HepG2 (cell line): Measurements from ENCODE around the gene C1QBP. TPM values are rescaled to one million over a fixed set of nuclear protein-coding genes. Genes with fewer than 3 reads are reported as not detected.

Source experiments
- ATAC-seq: fragments of 200-7000 bp; cut with Tn5 transposase; 3 replicates; pipeline ENCODE4 v1.9.1; 2020; ENCODE audit warnings: mild to moderate bottlenecking, moderate library complexity
- BruUV-seq: library from RNA; stranded (reverse); fragments of 400-500 nt; replicated peaks from 2 replicates; lab custom pipeline; 2021; lab: Mats Ljungman, UMichigan
- CTCF ChIA-PET: fragments of 300-600 bp; formaldehyde crosslinking; extraction: SDS; loops from one replicate; lab custom pipeline; 2021; ENCODE audit warnings: low total read pairs, inconsistent platforms, low intra/inter-chr PET ratio; lab: Yijun Ruan, JAX
- POLR2A ChIA-PET: fragments of 350-600 bp; sonication (Branson Sonifier 250); formaldehyde crosslinking; loops from one replicate; lab custom pipeline; 2020; ENCODE audit warnings: antibody characterized with exemption, inconsistent platforms; lab: Yijun Ruan, JAX
- DNase-seq: peaks from one replicate; pipeline ENCODE4 v3.0.0-alpha.2; 2015; ENCODE audit warnings: low spot score
- FAIRE-seq: peaks from 3 replicates; lab custom pipeline; 2011; peaks lifted over from hg19 to GRCh38; lab: Jason Lieb, UNC
- H2AFZ ChIP-seq: one replicate; pipeline ENCODE4 v1.6.1; 2011; ENCODE audit warnings: low read length, inconsistent platforms
- H3K27ac ChIP-seq: fragments of 300-600 bp; 3 replicates; pipeline ENCODE4 v1.8.0; 2011; ENCODE audit warnings: mixed run types, mild to moderate bottlenecking, mixed read lengths, low read length, inconsistent platforms; ENCODE audit not compliant: insufficient read depth; ENCODE audit errors: extremely low read length
- H3K27me3 ChIP-seq, 2 experiments: fragments of 200-600 bp in 1 of 2; 2 replicates in 1 of 2; 3 replicates in 1 of 2; pipeline versions ENCODE4 v1.6.0 to v1.8.0; 2011; ENCODE audit warnings: low read length in 2 of 2, mild to moderate bottlenecking in 2 of 2, moderate library complexity in 2 of 2, inconsistent platforms in 1 of 2; ENCODE audit not compliant: insufficient read depth in 2 of 2, control insufficient read depth in 1 of 2
- H3K36me3 ChIP-seq, 2 experiments: fragments of 200-600 bp in 1 of 2; replicated peaks in 1 of 2; 2 replicates in 1 of 2; 3 replicates in 1 of 2; pipeline versions ENCODE4 v1.5.1 to v1.8.0; 2011; ENCODE audit warnings: low read length in 2 of 2, inconsistent platforms in 1 of 2; ENCODE audit not compliant: insufficient read depth in 2 of 2, control insufficient read depth in 1 of 2
- H3K4me1 ChIP-seq: 2 replicates; pipeline ENCODE4 v1.5.1; 2012; ENCODE audit warnings: low read length, inconsistent platforms; ENCODE audit not compliant: insufficient read depth
- H3K4me2 ChIP-seq: 2 replicates; pipeline ENCODE4 v1.6.0; 2011; ENCODE audit warnings: low read depth, low read length, inconsistent platforms
- H3K4me3 ChIP-seq, 3 experiments: fragments of 200-600 bp in 1 of 3; sonication (generic), shearing (Covaris generic) in 1 of 3; replicated peaks in 1 of 3; 2 replicates each; pipeline ENCODE4 v1.5.1; 2011 to 2016; ENCODE audit warnings: low read length in 3 of 3, inconsistent platforms in 2 of 3, low read depth in 2 of 3, mild to moderate bottlenecking in 2 of 3, control low read depth in 1 of 3, mixed read lengths in 1 of 3; ENCODE audit not compliant: insufficient read depth in 1 of 3
- H3K79me2 ChIP-seq: one replicate; pipeline ENCODE4 v1.6.1; 2011; ENCODE audit warnings: low read length, inconsistent platforms; ENCODE audit not compliant: insufficient read depth
- H3K9ac ChIP-seq: 2 replicates; pipeline ENCODE4 v1.6.0; 2011; ENCODE audit warnings: mild to moderate bottlenecking, low read depth, low read length, inconsistent platforms; ENCODE audit not compliant: insufficient read depth
- H3K9me3 ChIP-seq: 2 replicates; pipeline ENCODE4 v1.5.1; 2012; ENCODE audit warnings: mild to moderate bottlenecking, low read length
- H4K20me1 ChIP-seq: 2 replicates; pipeline ENCODE4 v1.6.0; 2011; ENCODE audit warnings: inconsistent platforms, mild to moderate bottlenecking, low read length, moderate library complexity; ENCODE audit not compliant: insufficient read depth
- FLYWCH1 ChIP-seq: sonication (generic); formaldehyde crosslinking; IDR thresholded peaks from 2 replicates; pipeline ENCODE4 v1.8.1; 2023; ENCODE audit warnings: mild to moderate bottlenecking, missing genetic modification reagents
- IKZF1 ChIP-seq: fragments of 450-650 bp; IDR thresholded peaks from 2 replicates; pipeline ENCODE4 v1.7.1; 2016
- SOX6 ChIP-seq, 2 experiments: fragments of 450-650 bp in 1 of 2; sonication (generic) in 1 of 2; formaldehyde crosslinking in 1 of 2; IDR thresholded peaks; 2 replicates each; pipeline versions ENCODE4 v1.4.0 to v1.6.1; 2017 to 2020; ENCODE audit warnings: antibody characterized with exemption in 1 of 2, mild to moderate bottlenecking in 1 of 2, missing genetic modification reagents in 1 of 2
- ZNF652 ChIP-seq: IDR thresholded peaks from 2 replicates; pipeline ENCODE4 v1.6.1; 2016; ENCODE audit warnings: low read depth, borderline replicate concordance
- ZSCAN12 ChIP-seq: sonication (generic); formaldehyde crosslinking; IDR thresholded peaks from 2 replicates; pipeline ENCODE4 v1.9.0; 2021; ENCODE audit warnings: mild to moderate bottlenecking, missing genetic modification reagents
- WGBS: methylation state at CpG from one replicate; pipeline ENCODE4 v1.1.6; 2017; ENCODE audit warnings: low lambda C conversion rate; 5-methylcytosine and 5-hydroxymethylcytosine counted together
- in situ Hi-C: cut with HindIII; loops from 2 replicates; pipeline ENCODE4 v1.10.0; 2017; ENCODE audit warnings: low pct_unique_long_range_greater_than_20kb; ENCODE audit not compliant: extremely low pct_ligation_motif_present
- intact Hi-C: fragments of 100-400 bp; cut with micrococcal nuclease; formaldehyde crosslinking; loops from one replicate; pipeline ENCODE4 v1.10.0; 2022; ENCODE audit not compliant: unreplicated experiment
- polyA plus RNA-seq, 8 experiments: library from polyadenylated mRNA; depleted of rRNA in 3 of 8; stranded (reverse) in 7 of 8; unstranded in 1 of 8; fragments of >200 nt; fragmentation: Illumina TruSeq in 4 of 8; extraction: Trizol in 4 of 8; gene quantifications; 2 replicates each; pipeline versions ENCODE4 v1.2.1 to v1.2.3, GENCODE V29; 2011 to 2016; ENCODE audit warnings: low read depth in 4 of 8, missing spikeins in 1 of 8, mixed read lengths in 1 of 8; ENCODE audit not compliant: insufficient read depth in 1 of 8
- total RNA-seq, 5 experiments: library from RNA; depleted of rRNA; stranded (reverse); fragments of >200 nt; fragmentation: Illumina TruSeq; extraction: Trizol; gene quantifications; 2 replicates each; pipeline ENCODE4 v1.2.3, GENCODE V29; 2016; ENCODE audit warnings: low read depth in 1 of 5
- TF ChIP-seq, protein P1 (sequence below): sonication (generic); formaldehyde crosslinking; IDR thresholded peaks from 2 replicates; pipeline ENCODE4 v1.5.1; 2020; ENCODE audit warnings: mild to moderate bottlenecking, missing genetic modification reagents
- TF ChIP-seq, protein P2 (sequence below): sonication (generic); formaldehyde crosslinking; IDR thresholded peaks from 2 replicates; pipeline ENCODE4 v1.5.0; 2020; ENCODE audit warnings: mild to moderate bottlenecking, missing genetic modification reagents
- TF ChIP-seq, protein P3 (sequence below), 2 experiments: fragments of 450-650 bp in 1 of 2; sonication (generic) in 1 of 2; formaldehyde crosslinking; IDR thresholded peaks; 2 replicates each; pipeline versions ENCODE4 v1.5.0 to v1.8.0; 2020 to 2022; ENCODE audit warnings: mild to moderate bottlenecking in 1 of 2, missing genetic modification reagents in 1 of 2

Gene C1QBP
- total and polyA plus RNA-seq, 2 of the 13 experiments (the other 11 are each of a cell fraction or from before 2014, with no cell fraction given), result 219 to 680 TPM

DNA sequence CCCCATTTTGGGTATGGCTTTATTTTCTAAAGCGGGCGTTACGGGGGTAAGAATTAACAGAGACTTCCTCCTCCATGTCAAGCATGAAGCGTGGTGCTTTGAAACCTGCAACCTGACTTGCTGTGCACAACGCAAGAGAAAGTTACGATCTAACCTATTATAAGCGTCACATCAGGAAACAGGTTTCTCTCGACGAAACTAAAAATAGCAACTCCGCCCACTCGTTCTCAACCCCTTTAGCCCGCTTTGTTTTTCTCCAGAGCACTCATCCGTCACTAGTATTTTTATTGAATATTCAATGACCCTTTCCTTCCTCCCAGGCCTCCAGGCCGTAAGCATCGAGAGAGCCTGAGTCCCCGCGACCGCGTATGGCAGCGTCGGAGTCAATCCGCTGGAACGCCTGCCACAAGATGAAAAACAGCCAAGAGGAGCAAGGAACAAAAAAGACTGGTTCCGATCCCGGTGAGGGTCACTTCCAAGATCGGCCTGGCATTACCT is 20.0 kb downstream of the C1QBP start:
- peak overlapping the region; percentile 85 for H3K27ac ChIP-seq
- H3K4me3 ChIP-seq, result peak overlapping the region; percentile 87 to 99 (median 91)
- H3K4me1 ChIP-seq, result peaks cover 55% of the 10 kb centered on the region
- no peaks in the 10 kb centered on the region for H3K9me3 ChIP-seq
- no peaks in the 10 kb centered on the region; a peak in 1 of 5 replicates for H3K27me3 ChIP-seq
- FAIRE-seq (no peak), DNase-seq (peak; percentile 17), ATAC-seq (peak; percentile 24)
- peak overlapping the region; percentile 92 for H3K9ac ChIP-seq
- ChIA-PET POLR2A (interaction anchor here (0.8 to 2.0 kb wide), 11 partner anchors 13 to 137 kb away, joined by 3 to 47 read pairs (median 7); partner anchors contain the start of genes C1QBP, DERL2, MIS12 and RABEP1), CTCF (no interaction called here)
- H4K20me1 ChIP-seq, result no peaks in the 10 kb centered on the region; the same call in 1 of the 2 replicates
- H3K36me3 ChIP-seq, result peaks cover 11 to 41% of the 10 kb centered on the region in 2 experiments
- peaks cover 66% of the 10 kb centered on the region for H3K79me2 ChIP-seq
- intact Hi-C loops (loop anchor here (1.0 kb wide), 1 partner anchor 170 kb away; no protein-coding TSS in a partner anchor), in situ Hi-C loops (no loop called here)
- TSS peak; percentile 82 for BruUV-seq
- under 1% methylated on average over 24 of the region's 26 CpGs for WGBS
- peak overlapping the region; percentile 64 for H3K4me2 ChIP-seq
- TF ChIP-seq, protein P1, sequence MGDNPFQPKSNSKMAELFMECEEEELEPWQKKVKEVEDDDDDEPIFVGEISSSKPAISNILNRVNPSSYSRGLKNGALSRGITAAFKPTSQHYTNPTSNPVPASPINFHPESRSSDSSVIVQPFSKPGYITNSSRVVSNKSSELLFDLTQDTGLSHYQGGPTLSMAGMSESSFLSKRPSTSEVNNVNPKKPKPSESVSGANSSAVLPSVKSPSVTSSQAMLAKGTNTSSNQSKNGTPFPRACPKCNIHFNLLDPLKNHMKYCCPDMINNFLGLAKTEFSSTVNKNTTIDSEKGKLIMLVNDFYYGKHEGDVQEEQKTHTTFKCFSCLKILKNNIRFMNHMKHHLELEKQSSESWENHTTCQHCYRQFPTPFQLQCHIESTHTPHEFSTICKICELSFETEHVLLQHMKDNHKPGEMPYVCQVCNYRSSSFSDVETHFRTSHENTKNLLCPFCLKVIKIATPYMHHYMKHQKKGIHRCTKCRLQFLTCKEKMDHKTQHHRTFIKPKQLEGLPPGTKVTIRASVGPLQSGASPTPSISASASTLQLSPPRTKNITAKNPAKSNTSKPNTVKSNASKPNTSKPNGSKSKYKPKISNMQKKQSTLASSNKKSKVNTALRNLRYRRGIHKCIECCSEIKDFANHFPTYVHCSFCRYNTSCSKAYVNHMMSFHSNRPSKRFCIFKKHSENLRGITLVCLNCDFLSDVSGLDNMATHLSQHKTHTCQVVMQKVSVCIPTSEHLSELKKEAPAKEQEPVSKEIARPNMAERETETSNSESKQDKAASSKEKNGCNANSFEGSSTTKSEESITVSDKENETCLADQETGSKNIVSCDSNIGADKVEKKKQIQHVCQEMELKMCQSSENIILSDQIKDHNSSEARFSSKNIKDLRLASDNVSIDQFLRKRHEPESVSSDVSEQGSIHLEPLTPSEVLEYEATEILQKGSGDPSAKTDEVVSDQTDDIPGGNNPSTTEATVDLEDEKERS (CRISPR knock-in tag), result 0 out of 2 replicates have a peak, but pooled peaks have one; percentile 15
- TF ChIP-seq, protein P2, sequence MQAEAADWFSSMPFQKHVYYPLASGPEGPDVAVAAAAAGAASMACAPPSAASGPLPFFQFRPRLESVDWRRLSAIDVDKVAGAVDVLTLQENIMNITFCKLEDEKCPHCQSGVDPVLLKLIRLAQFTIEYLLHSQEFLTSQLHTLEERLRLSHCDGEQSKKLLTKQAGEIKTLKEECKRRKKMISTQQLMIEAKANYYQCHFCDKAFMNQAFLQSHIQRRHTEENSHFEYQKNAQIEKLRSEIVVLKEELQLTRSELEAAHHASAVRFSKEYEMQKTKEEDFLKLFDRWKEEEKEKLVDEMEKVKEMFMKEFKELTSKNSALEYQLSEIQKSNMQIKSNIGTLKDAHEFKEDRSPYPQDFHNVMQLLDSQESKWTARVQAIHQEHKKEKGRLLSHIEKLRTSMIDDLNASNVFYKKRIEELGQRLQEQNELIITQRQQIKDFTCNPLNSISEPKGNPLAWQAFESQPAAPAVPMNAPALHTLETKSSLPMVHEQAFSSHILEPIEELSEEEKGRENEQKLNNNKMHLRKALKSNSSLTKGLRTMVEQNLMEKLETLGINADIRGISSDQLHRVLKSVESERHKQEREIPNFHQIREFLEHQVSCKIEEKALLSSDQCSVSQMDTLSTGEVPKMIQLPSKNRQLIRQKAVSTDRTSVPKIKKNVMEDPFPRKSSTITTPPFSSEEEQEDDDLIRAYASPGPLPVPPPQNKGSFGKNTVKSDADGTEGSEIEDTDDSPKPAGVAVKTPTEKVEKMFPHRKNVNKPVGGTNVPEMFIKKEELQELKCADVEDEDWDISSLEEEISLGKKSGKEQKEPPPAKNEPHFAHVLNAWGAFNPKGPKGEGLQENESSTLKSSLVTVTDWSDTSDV (CRISPR knock-in tag), result 0 out of 2 replicates have a peak, but pooled peaks have one; percentile 20
- TF ChIP-seq SOX6 (IDR thresholded peaks at IDR 0.05), result no peak
- TF ChIP-seq SOX6 (CRISPR knock-in tag; IDR thresholded peaks at IDR 0.05), result no peak
- TF ChIP-seq ZNF652 (CRISPR knock-in tag), result no peak
- TF ChIP-seq ZSCAN12 (CRISPR knock-in tag), result 0 out of 2 replicates have a peak, but pooled peaks have one; percentile 59
- TF ChIP-seq FLYWCH1, result no peak
- TF ChIP-seq, protein P3, sequence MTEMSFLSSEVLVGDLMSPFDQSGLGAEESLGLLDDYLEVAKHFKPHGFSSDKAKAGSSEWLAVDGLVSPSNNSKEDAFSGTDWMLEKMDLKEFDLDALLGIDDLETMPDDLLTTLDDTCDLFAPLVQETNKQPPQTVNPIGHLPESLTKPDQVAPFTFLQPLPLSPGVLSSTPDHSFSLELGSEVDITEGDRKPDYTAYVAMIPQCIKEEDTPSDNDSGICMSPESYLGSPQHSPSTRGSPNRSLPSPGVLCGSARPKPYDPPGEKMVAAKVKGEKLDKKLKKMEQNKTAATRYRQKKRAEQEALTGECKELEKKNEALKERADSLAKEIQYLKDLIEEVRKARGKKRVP (CRISPR knock-in tag; IDR thresholded peaks at IDR 0.05), result 0 out of 4 replicates have a peak, but pooled peaks of 1 of the 2 experiments have one; percentile 13
- no peak for TF ChIP-seq IKZF1
- TF ChIP-seq, all 625 proteins: peak for 4
- no peak overlapping the region for H2AFZ ChIP-seq
